Prostate gland (tissue), 2 donors: ENCODE measurements around the gene ULK2. TPM values are rescaled to one million over a fixed set of nuclear protein-coding genes. Genes with fewer than 3 reads are reported as not detected.

ENCODE experiments used
- DNase-seq: peaks from one replicate; pipeline ENCODE4 v3.0.0-alpha.2; 2019; ENCODE audit warnings: low spot score
- H3K27ac ChIP-seq, 2 donors: fragments of 200-600 bp; sonication (generic); 2 replicates each; pipeline ENCODE4 v1.5.1; 2017 to 2019
- H3K27me3 ChIP-seq: fragments of 200-600 bp; sonication (generic); replicated peaks from 2 replicates; pipeline ENCODE4 v1.5.1; 2019; ENCODE audit not compliant: insufficient read depth
- H3K36me3 ChIP-seq, 2 donors: fragments of 200-600 bp; sonication (generic); 1 replicate in 1 of 2; 2 replicates in 1 of 2; pipeline versions ENCODE4 v1.5.1 to v1.8.1; 2017 to 2019
- H3K4me1 ChIP-seq: fragments of 200-600 bp; sonication (generic); replicated peaks from 2 replicates; pipeline ENCODE4 v1.5.1; 2019
- H3K4me3 ChIP-seq, 2 donors: fragments of 200-600 bp; sonication (generic); 2 replicates each; pipeline ENCODE4 v1.5.1; 2017 to 2019
- H3K9me3 ChIP-seq: fragments of 200-600 bp; sonication (generic); 2 replicates; pipeline ENCODE4 v1.5.1; 2017
- CTCF ChIP-seq, 4 experiments: fragments of 200-600 bp in 2 of 4; fragments of 450-650 bp in 2 of 4; sonication (generic) in 2 of 4; IDR thresholded peaks; 1 replicate in 3 of 4; 2 replicates in 1 of 4; pipeline ENCODE4 v1.5.1; 2016 to 2019; ENCODE audit warnings: antibody characterized with exemption in 4 of 4, mild to moderate bottlenecking in 2 of 4, moderate library complexity in 2 of 4
- POLR2A ChIP-seq: fragments of 450-650 bp; IDR thresholded peaks from one replicate; pipeline ENCODE4 v1.6.1; 2016; ENCODE audit warnings: antibody characterized with exemption, mild to moderate bottlenecking
- POLR2AphosphoS5 ChIP-seq: sonication (generic); formaldehyde crosslinking; IDR thresholded peaks from one replicate; pipeline ENCODE4 v1.6.1; 2017; ENCODE audit warnings: antibody characterized with exemption
- WGBS: methylation state at CpG from one replicate; pipeline ENCODE4 v1.1.5; 2018; 5-methylcytosine and 5-hydroxymethylcytosine counted together
- intact Hi-C: fragments of 100-400 bp; cut with DNase I; formaldehyde crosslinking; loops from one replicate; pipeline ENCODE4 v1.14.2; 2022
- total RNA-seq, 2 donors: library from RNA; depleted of rRNA; stranded (reverse); fragments of >200 nt; gene quantifications; one replicate each; pipeline ENCODE4 v1.1.0, GENCODE V29; 2016

The ULK2 gene
- total RNA-seq, 2 donors from 2014 or later, result 15.9 to 44.4 TPM

- Histone ChIP-seq H3K27ac (no peak within 1 kb of the TSS), H3K36me3 (no peaks in the 10 kb centered on the region), H3K9me3 (no peaks in the 10 kb centered on the region), H3K4me1 (peaks cover 10% of the 10 kb centered on the region), H3K27me3 (no peaks in the 10 kb centered on the region), H3K4me3 (no peak within 1 kb of the TSS)
- 34% methylated on average over 25 of the region's 25 CpGs for WGBS
- intact Hi-C loops, result no loop called here
- TF ChIP-seq CTCF (IDR thresholded peaks at IDR 0.05), result no peak
- TF ChIP-seq POLR2A, result no peak
- TF ChIP-seq POLR2AphosphoS5, result peak; percentile 61
- DNase-seq, result peak; percentile 72
Observed at GRCh38 chr17:19747829-19748806, 119.6 kb downstream of the ULK2 start, which contains the start of gene ALDH3A1. Gene ALDH3A1 (minus strand): TSS chr17:19748298. CDS start chr17:19745129, 3,169 bp downstream.

GRCh38 chr17:19747159-19747719, 120.5 kb downstream of the ULK2 start:
- WGBS, result 88% methylated on average over 13 of the region's 13 CpGs
- no peak for DNase-seq
- peaks cover 10% of the 10 kb centered on the region for H3K4me1 ChIP-seq
- no peaks in the 10 kb centered on the region for H3K36me3 ChIP-seq
- no peak for TF ChIP-seq CTCF (IDR thresholded peaks at IDR 0.05)
- TF ChIP-seq POLR2A, result no peak
- TF ChIP-seq POLR2AphosphoS5, result no peak
- no peaks in the 10 kb centered on the region for H3K9me3 ChIP-seq
- no peak overlapping the region for H3K27ac ChIP-seq
- no peaks in the 10 kb centered on the region for H3K27me3 ChIP-seq
- intact Hi-C loops, result no loop called here
- no peak overlapping the region for H3K4me3 ChIP-seq

- no peaks in the 10 kb centered on the region for H3K27me3 ChIP-seq
- no peaks in the 10 kb centered on the region for H3K9me3 ChIP-seq
- DNase-seq, result no peak
- WGBS, result 91% methylated on average over 20 of the region's 20 CpGs
- no peak overlapping the region for H3K4me3 ChIP-seq
- intact Hi-C loops, result no loop called here
- TF ChIP-seq POLR2AphosphoS5 (no peak), POLR2A (no peak), CTCF (IDR thresholded peaks at IDR 0.05) (no peak)
- H3K27ac ChIP-seq, result no peak overlapping the region
- peaks cover 10% of the 10 kb centered on the region for H3K4me1 ChIP-seq
- H3K36me3 ChIP-seq, result no peaks in the 10 kb centered on the region
Observed at GRCh38 chr17:19746517-19746916, 121.2 kb downstream of the ULK2 start.

GRCh38 chr17:19744922-19745757, 122.6 kb downstream of the ULK2 start:
- peak overlapping the region; percentile 39 to 53 for H3K4me3 ChIP-seq
- DNase-seq, result peak; percentile 91
- no peaks in the 10 kb centered on the region for H3K9me3 ChIP-seq
- intact Hi-C loops, result no loop called here
- 17% methylated on average over 47 of the region's 50 CpGs for WGBS
- TF ChIP-seq CTCF (IDR thresholded peaks at IDR 0.05) (peak; percentile 81 to 94 (median 86)), POLR2A (no peak), POLR2AphosphoS5 (peak; percentile 55)
- H3K27me3 ChIP-seq, result no peaks in the 10 kb centered on the region
- peaks cover 10% of the 10 kb centered on the region for H3K4me1 ChIP-seq
- H3K27ac ChIP-seq, result peak overlapping the region in 1 of 2 donors; percentile 40
- H3K36me3 ChIP-seq, result no peaks in the 10 kb centered on the region
